Lower leg skin (tissue), 4 donors: ENCODE measurements around the gene SYTL1. TPM values are rescaled to one million over a fixed set of nuclear protein-coding genes. Genes with fewer than 3 reads are reported as not detected.
A peak's percentile ranks its signal among the peaks of the same experiment; 100 is the strongest.

Source experiments
- DNase-seq, 2 donors: peaks; one replicate each; pipeline ENCODE4 v3.0.0-alpha.2; 2019; ENCODE audit warnings: low spot score in 2 of 2
- H3K4me3 ChIP-seq: fragments of 200-600 bp; sonication (generic); 2 replicates; pipeline ENCODE4 v1.5.1; 2017; ENCODE audit warnings: mild to moderate bottlenecking, low read depth; ENCODE audit not compliant: poor library complexity, severe bottlenecking
- POLR2A ChIP-seq, 2 donors: fragments of 450-650 bp; IDR thresholded peaks; one replicate each; pipeline ENCODE4 v1.6.1; 2016 to 2017; ENCODE audit warnings: antibody characterized with exemption in 2 of 2, mild to moderate bottlenecking in 1 of 2, moderate library complexity in 1 of 2
- WGBS, 2 donors: methylation state at CpG; one replicate each; pipeline ENCODE4 v1.1.5; 2018; 5-methylcytosine and 5-hydroxymethylcytosine counted together
- intact Hi-C: fragments of 100-400 bp; cut with DNase I; formaldehyde crosslinking; loops from one replicate; pipeline ENCODE4 v1.15.0; 2023; ENCODE audit warnings: low total_unique reads
- total RNA-seq, 4 donors: library from RNA; depleted of rRNA; stranded (reverse); fragments of >200 nt; gene quantifications; one replicate each; pipeline ENCODE4 v1.1.0, GENCODE V29; 2016
- TF ChIP-seq, protein P1 (sequence below), 3 donors: fragments of 450-650 bp; IDR thresholded peaks; one replicate each; pipeline ENCODE4 v1.5.1; 2016; ENCODE audit warnings: antibody characterized with exemption in 3 of 3, mild to moderate bottlenecking in 3 of 3, moderate library complexity in 2 of 3

The SYTL1 gene
- total RNA-seq, 4 donors from 2014 or later, result 183 to 231 (median 219) TPM

DNA sequence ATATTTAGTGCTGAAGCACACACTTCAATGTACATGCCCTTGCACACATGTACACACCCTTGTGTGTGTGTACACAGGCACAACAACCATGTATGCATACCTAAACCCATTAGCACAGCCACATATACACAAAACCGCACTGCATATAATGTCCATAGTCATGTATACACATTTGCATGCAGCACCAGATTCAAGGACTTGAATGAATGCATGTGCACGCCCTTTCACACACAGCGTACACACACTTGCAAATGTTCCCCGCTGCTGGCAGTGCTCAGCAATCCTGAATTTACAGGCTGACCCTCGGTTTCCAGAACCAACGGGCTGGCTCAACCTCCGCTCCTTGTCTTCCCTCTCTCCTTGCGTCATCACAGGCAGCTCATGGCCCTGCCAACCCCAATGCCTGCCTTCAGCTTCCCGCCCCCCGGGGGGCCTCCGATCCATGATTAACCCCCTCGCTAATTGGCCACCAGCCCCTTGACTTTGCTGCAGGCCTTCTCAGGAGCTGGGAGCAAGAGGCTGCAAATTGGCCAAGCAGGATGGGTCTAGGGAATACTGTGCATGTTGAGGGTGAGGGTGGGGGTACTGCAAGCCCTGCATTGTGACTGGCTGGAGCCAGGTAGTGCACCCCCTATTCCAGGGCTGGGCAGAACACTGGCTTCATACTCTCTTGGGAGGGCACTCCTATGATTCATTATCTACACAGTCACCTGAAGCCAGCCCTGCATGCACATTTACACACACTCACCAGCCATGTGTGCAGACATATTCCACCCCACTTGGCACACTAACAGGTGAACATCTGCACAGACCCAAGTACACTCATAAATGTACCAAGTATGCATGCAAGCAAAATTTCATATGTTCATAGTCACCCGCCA lies 58.5 kb downstream of the SYTL1 start:
- WGBS, 2 donors, result 41 to 43% methylated on average over 13 of the region's 13 CpGs
- no peak overlapping the region for H3K4me3 ChIP-seq
- TF ChIP-seq POLR2A (IDR thresholded peaks at IDR 0.05), result no peak
- TF ChIP-seq, protein P1, sequence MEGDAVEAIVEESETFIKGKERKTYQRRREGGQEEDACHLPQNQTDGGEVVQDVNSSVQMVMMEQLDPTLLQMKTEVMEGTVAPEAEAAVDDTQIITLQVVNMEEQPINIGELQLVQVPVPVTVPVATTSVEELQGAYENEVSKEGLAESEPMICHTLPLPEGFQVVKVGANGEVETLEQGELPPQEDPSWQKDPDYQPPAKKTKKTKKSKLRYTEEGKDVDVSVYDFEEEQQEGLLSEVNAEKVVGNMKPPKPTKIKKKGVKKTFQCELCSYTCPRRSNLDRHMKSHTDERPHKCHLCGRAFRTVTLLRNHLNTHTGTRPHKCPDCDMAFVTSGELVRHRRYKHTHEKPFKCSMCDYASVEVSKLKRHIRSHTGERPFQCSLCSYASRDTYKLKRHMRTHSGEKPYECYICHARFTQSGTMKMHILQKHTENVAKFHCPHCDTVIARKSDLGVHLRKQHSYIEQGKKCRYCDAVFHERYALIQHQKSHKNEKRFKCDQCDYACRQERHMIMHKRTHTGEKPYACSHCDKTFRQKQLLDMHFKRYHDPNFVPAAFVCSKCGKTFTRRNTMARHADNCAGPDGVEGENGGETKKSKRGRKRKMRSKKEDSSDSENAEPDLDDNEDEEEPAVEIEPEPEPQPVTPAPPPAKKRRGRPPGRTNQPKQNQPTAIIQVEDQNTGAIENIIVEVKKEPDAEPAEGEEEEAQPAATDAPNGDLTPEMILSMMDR (IDR thresholded peaks at IDR 0.05), result no peak
- intact Hi-C loops, result loop anchor here (10.0 kb wide), 1 partner anchor 264 kb away; no protein-coding TSS in a partner anchor
- no peak for DNase-seq

DNA sequence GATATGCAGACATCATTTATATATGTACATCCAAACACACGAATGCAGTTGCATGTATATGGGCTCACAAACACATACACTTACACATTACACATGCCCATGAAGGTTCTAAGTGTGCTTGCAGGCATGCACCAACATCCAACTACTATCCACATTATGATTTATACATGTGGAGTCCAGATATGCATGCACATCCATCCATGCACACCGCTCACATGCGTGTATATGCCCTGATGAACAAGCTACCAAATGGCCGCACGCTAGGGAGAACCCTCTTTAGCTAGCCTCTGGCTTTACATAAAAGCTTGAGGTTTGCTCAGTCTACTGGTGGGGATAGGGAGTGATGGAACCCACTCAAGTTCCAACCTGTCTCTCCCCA lies 59.1 kb downstream of the SYTL1 start:
- 71 to 77% methylated on average over 5 of the region's 5 CpGs for WGBS, 2 donors
- TF ChIP-seq POLR2A (IDR thresholded peaks at IDR 0.05), result no peak
- TF ChIP-seq, protein P1 (IDR thresholded peaks at IDR 0.05), result no peak
- intact Hi-C loops, result loop anchor here (10.0 kb wide), 1 partner anchor 264 kb away; no protein-coding TSS in a partner anchor
- no peak for DNase-seq
- no peak overlapping the region for H3K4me3 ChIP-seq

DNA sequence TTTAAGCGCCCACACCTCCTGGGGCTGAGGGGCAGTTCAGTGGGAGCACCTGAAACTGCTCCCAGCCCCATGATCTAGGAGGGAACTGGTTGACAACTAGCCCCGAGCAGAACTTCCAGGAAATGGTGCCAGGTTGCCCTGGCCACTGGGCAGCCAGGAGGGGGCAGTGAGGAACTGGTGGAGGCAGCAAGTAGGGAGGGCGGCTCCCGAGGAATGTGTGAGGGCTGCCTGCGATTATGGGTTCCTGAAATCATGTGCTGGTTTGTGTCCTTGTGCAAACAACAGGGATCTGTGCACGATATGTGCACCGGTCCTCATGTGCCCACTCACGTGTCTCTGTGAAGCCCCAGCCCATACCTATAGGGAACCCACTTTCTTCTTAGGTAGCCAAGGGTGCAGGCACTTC lies 60.5 kb downstream of the SYTL1 start:
- WGBS, 2 donors, result 24 to 37% methylated on average over 8 of the region's 8 CpGs
- peak; percentile 78 to 95 for DNase-seq
- no peak overlapping the region for H3K4me3 ChIP-seq
- TF ChIP-seq, protein P1 (IDR thresholded peaks at IDR 0.05), result no peak
- no peak for TF ChIP-seq POLR2A (IDR thresholded peaks at IDR 0.05)
- intact Hi-C loops, result loop anchor here (10.0 kb wide), 1 partner anchor 262 kb away; no protein-coding TSS in a partner anchor

DNA sequence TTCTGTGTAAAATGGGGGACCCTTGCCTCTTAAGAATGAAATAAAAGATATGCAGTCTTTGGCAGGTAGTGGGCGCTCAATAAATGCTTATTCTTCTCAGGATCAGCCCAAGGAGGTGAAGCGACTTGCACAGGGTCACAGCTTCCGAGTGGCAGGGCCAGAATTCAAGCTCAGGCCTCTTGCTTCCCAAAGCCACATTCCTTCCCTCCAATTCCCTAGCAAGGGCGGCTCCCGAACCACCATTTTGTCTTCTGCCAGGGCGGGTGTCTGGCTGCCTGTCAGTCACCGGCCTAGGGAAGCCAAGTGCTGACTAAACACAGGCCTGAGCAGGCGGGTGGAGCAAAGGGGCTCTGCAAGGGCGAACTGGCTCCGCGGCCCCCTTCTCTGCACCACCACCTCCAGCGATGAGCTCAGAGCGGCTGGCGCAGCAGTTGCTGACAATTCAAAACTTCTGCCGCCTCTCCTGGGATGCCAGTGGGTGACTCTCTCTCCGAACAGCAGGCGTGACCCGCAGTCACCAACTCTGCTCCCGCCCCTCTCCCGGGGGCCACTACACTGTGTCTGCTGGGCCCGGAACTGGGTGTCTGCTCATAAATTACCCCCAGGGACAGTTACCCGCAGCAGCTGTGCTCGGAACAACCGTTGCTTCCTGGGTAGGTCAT lies 61.4 kb downstream of the SYTL1 start:
- intact Hi-C loops, result loop anchor here (10.0 kb wide), 1 partner anchor 262 kb away; no protein-coding TSS in a partner anchor
- peak; percentile 82 to 96 for DNase-seq
- TF ChIP-seq, protein P1 (IDR thresholded peaks at IDR 0.05), result no peak
- TF ChIP-seq POLR2A (IDR thresholded peaks at IDR 0.05), result no peak
- no peak overlapping the region for H3K4me3 ChIP-seq
- WGBS, 2 donors, result 17 to 18% methylated on average over 22 to 24 of the region's 24 CpGs

Other genes starting within 250 kb of the SYTL1 start
- 10 to 100 TPM; 10.9 to 19.4 (median 13.2) TPM for gene SLC9A1, start 186.9 kb upstream of the SYTL1 start, total RNA-seq
- 10 to 100 TPM; 43.8 to 75.6 (median 65.1) TPM for gene WDTC1, start 107.4 kb upstream of the SYTL1 start, total RNA-seq
- 10 to 100 TPM; 24.3 to 35.2 (median 28.7) TPM for gene TMEM222, start 19.9 kb upstream of the SYTL1 start, total RNA-seq
- gene MAP3K6, start 24.9 kb downstream of the SYTL1 start, total RNA-seq, result 100 to 1,000 TPM in 2 of 4 donors, 10 to 100 TPM in 2; 85.0 to 140 (median 100) TPM
- gene FCN3, start 32.8 kb downstream of the SYTL1 start, total RNA-seq, result 1 to 10 TPM in 3 of 4 donors, not detected in 1; 1.0 to 6.5 (median 1.7) TPM
- 10 to 100 TPM in 2 of 4 donors, 1 to 10 TPM in 2; 4.3 to 12.0 (median 10.0) TPM for gene CD164L2, start 41.3 kb downstream of the SYTL1 start, total RNA-seq
- gene GPR3, start 50.6 kb downstream of the SYTL1 start, total RNA-seq, result 1 to 10 TPM in 2 of 4 donors, under 1 TPM in 2; 0.22 to 1.3 (median 0.68) TPM
- 10 to 100 TPM; 53.8 to 76.6 (median 70.3) TPM for gene WASF2, start 148.1 kb downstream of the SYTL1 start, total RNA-seq